GM19468 (cell line): ENCODE data around the gene GLP1R.

Experiments
- ATAC-seq: cut with Tn5 transposase; IDR thresholded peaks from one replicate; pipeline ENCODE4 v1.9.1; 2021; ENCODE audit warnings: mild to moderate bottlenecking, moderate library complexity, moderate number of reproducible peaks; ENCODE audit not compliant: unreplicated experiment; ENCODE audit errors: extremely low read depth

Gene GLP1R

GRCh38 chr6:39041072-39041471 is 7.5 kb upstream of the GLP1R start:
- no peak for ATAC-seq

GRCh38 chr6:39043776-39044175 is 4.8 kb upstream of the GLP1R start:
- ATAC-seq: no peak

- no peak for ATAC-seq
Observed at GRCh38 chr6:39044181-39044580, 4.4 kb upstream of the GLP1R start.

DNA sequence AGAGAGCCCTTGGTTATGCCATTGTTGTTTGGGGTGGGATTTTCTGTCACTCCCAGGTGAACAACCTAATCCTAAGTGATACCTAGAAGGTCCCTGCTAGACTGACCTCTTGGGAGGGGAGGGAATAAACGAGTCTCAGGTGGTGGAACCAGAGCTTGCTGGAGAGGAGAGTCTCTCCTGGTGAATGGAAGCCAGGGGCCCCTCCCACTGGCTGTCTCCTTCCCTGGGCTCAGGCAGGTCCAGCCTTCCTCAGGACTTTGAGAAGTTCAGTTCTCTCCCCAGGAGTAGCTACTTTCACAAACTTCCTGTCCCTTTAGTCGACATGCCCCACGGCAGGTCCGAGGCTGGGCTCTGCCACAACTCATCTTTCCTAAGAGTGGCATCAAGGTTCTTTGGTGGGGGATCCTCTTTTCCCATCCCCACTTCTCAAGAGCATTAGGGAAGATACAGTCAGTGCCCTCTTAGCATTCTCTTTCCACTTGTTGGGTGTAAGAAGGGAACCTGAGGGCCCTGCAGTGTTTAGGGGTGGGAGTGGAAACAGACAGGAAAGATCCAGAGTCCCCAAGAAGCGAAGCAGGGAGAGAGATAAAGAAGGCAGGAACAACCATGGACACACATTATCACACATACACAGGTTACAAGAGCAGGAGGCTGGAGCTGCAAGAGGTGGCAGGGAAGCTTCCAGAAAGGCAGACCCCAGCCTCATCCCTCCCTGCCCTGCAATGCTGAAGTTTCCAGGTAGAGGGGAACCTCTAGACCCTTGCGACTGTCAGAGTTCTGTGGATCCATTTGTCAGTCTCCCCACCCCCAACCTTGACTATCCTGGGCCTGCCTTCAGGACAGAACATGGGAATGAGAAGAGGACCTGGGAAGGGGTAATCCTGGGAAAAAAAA is 900 bp upstream of the GLP1R start:
- no peak for ATAC-seq

DNA sequence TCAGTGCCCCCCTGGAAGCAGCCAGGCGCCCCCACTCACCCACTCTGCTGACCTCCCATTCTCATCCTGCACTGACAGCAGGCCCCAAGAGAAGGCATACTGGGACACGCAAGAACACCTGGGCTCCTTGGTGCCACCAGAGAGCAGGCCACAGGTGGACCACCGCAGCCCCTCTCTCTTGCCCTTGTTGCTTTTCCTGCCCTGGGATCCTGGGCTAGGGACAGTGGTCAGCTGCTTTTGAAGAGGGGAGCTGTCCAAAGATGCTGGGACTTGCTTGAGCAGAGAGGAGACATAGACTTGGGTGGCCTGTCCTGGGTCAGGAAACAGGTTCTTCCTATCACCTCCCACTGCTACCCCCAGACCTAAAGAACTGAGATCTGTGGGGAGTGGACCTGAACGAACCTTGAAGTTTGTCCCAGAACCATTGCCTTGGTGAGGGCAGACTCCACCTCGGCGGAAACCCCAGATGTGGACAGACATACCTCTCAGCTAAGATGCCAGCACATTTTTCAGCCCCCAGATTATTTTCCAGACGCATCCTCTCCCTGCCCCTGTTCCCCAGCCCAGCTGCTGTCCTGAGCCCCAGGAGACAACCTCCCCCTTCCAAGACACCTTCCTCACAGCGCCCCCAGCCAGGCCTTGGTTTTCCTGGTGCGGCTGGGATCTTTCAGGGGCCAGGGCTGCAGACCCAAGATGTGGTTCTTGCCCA is 1.1 kb downstream of the GLP1R start:
- ATAC-seq: no peak

DNA sequence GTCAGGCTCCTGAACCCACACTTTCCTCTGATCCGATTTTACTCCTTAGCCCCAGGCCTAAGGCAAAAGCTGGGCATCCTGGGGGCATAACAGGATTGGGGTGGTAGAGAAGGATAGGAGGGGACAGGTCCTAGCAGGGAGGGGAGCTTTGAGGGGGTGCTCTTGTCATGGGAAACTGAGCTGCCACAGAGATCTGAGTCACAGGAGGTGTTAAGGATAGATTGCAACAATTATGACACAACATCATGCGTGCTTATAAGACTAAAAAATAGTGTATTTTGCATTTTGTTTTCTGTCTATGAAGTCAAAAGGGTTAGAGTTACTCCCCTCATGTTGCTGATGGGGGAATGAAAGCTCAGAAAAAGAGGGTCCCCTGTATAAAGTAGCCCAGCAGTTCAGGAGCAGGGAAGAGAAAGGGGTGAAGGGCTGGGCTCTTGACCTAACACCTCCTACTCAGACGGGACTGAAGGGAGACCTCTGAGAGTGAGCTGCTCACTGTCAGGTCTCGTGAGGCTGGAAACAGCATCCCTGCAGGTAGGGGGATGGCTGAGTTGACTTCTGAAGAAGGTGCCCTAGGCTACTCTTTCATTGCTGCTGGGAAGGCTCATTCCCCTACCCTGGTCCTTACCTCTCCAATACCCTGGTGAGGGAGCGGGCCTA is 2.0 kb downstream of the GLP1R start:
- no peak for ATAC-seq

DNA sequence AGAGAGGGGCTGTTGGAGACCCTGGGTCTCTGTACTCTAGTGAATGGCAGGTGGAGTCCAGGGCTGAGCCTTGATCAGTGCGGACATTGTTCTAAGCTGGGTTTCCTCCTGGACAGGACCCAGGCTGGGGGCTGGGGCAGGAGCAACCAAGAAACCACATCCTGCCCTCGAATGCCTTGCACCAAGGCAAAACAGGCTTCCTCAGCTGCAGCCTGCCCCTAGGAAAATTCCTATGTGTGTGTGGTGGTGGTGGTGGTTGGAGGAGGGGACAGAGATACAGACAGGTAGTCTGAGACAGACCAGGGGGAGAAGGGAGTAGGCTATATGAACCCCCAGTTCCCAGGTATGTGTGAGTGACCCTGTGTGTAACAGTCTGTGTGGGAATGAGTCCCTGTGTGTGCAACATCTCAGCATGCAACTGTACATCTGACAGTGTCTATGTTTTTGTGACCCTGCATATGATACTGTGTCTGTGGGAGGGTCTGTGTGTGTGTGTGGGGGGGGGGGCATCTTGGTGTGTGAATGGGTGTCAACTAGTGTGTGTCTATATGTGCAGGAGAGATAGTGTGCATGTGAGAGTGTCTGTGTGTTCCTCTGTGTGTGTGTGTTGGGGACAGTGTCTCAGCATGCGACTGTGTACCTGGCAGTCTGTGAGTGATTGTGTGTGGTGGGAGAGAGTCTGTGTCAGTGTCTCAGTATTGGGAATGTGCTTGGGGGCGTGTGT is 3.0 kb downstream of the GLP1R start:
- ATAC-seq: no peak

DNA sequence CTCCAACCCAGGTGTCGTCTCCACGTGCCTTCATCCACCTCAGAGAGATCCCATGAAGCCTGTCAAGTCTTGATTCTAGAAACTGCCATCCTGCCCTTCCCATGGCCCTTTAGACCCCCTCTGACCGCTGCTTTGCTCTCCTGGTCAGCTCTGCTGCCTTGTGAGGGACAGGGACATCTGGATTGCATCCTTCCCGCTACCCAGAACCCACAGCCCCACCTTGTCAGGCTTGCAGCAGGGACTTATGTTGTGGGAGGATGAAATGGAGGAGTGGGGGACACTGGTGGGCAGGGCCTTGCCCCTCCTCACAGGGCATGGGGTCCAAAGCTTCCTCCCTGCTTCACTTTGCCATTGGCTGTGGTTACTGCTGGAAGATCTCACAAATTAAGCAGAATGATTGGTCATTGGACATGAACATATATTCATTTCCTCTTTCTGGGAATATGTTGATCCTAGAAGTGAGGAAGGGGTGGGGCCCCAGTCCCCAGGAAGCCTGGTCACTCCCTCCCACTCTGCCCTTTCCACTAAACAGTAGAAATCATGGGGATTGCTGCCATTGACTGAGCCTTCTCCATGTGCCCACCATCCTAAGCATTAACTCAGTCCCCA is 4.5 kb downstream of the GLP1R start:
- ATAC-seq: no peak

GRCh38 chr6:39053854-39054576 is 5.4 kb downstream of the GLP1R start:
- ATAC-seq: no peak

DNA sequence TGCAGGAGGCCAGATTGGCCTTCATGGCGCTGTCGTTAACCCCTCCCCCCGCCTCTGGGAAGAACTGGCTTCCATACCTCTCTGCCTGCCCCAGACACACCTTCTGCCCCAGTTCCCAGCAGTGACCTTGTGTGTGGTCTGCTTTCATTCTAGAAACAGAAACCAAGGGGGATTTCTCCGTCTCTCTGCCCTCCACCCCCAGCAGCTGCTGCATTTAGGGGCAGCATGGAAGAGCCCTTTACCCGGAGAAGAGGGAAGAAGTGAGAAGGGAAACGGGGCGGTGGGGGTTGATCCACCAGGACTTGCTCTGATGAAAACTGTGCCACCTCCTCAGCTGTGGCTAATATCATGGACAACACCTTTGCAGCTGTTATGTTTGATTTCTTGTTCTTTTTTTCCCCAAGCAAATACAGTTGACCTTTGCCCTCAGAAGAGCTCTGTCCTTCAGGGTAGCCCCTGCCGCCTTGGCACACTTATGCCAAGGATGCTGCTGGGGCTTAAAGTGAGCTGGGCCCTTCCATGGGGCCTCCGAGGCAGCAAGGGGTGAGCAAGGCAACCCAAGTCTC is 6.1 kb downstream of the GLP1R start:
- no peak for ATAC-seq

GRCh38 chr6:39055661-39056060 is 7.1 kb downstream of the GLP1R start:
- ATAC-seq: no peak

DNA sequence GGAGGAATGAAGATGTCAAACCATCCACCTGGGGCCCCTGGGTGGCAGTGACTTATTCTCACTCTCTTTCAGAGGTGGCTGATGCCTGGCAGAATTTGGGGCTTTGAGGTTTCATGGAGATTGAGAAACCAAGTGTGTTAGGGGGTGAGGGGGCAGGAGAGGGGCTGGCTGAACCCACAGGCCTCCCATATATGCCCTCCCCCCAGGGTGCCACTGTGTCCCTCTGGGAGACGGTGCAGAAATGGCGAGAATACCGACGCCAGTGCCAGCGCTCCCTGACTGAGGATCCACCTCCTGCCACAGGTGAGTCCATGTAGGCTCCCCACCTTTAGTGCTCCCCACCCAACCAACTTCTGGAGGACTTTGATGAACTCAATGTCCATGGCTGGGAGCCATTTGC is 7.6 kb downstream of the GLP1R start:
- ATAC-seq: no peak

GRCh38 chr6:39056681-39057080 is 8.1 kb downstream of the GLP1R start:
- no peak for ATAC-seq

GRCh38 chr6:39057251-39058155 is 8.9 kb downstream of the GLP1R start:
- no peak for ATAC-seq

GRCh38 chr6:39058471-39059147 is 10.0 kb downstream of the GLP1R start:
- no peak for ATAC-seq

GRCh38 chr6:39059496-39060310 is 11.1 kb downstream of the GLP1R start:
- no peak for ATAC-seq
